ENCODE measurements around the gene GALNT10. TPM values are rescaled to one million over a fixed set of nuclear protein-coding genes. Genes with fewer than 3 reads are reported as not detected.

GALNT10 gene
- total and polyA plus RNA-seq, 2 experiments from 2014 or later: 43.0 to 45.9 TPM

- H4K20me1 ChIP-seq (ENCODE audit: insufficient read depth, poor library complexity, severe bottlenecking): no peaks in the 10 kb centered on the region
- H3K27me3 ChIP-seq: no peaks in the 10 kb centered on the region
- 96% methylated on average over 14 of the region's 14 CpGs for WGBS (ENCODE audit: low lambda C conversion rate, missing lambda C conversion rate)
- no peaks in the 10 kb centered on the region for H3K9me2 ChIP-seq (replicated peaks; ENCODE audit: insufficient read depth)
- DNase-seq (ENCODE audit: low spot score): no peak
- no peak overlapping the region for H3K4me3 ChIP-seq
- H3K36me3 ChIP-seq (replicated peaks; ENCODE audit: insufficient read depth, low read depth): no peaks in the 10 kb centered on the region
- no peaks in the 10 kb centered on the region for H3K4me1 ChIP-seq (ENCODE audit: insufficient read depth)
- no peak overlapping the region for H3K27ac ChIP-seq
- no peaks in the 10 kb centered on the region for H3K9me3 ChIP-seq (ENCODE audit: low read depth)
- H3K79me2 ChIP-seq: no peaks in the 10 kb centered on the region
- no peak overlapping the region for H3K4me2 ChIP-seq
- no peak overlapping the region for H2AFZ ChIP-seq
- TF ChIP-seq EZH2 (IDR thresholded peaks at IDR 0.05; ENCODE audit: borderline replicate concordance): no peak
- no peak for TF ChIP-seq EZH2phosphoT487 (IDR thresholded peaks at IDR 0.05; ENCODE audit: low read depth, severe bottlenecking, unreplicated experiment)
- no peak for TF ChIP-seq CTCF (IDR thresholded peaks at IDR 0.05; ENCODE audit: poor library complexity)
Observed at GRCh38 chr5:154329519-154330040, 139.0 kb downstream of the GALNT10 start.

GRCh38 chr5:154330097-154330667 lies 139.6 kb downstream of the GALNT10 start:
- H3K9me3 ChIP-seq (ENCODE audit: low read depth): no peaks in the 10 kb centered on the region
- no peak overlapping the region for H2AFZ ChIP-seq
- H3K4me2 ChIP-seq: no peak overlapping the region
- H3K9me2 ChIP-seq (replicated peaks; ENCODE audit: insufficient read depth): no peaks in the 10 kb centered on the region
- no peak overlapping the region for H3K4me3 ChIP-seq
- no peaks in the 10 kb centered on the region for H3K36me3 ChIP-seq (replicated peaks; ENCODE audit: insufficient read depth, low read depth)
- 94% methylated on average over 3 of the region's 3 CpGs for WGBS (ENCODE audit: low lambda C conversion rate, missing lambda C conversion rate)
- DNase-seq (ENCODE audit: low spot score): no peak
- H3K27ac ChIP-seq: no peak overlapping the region
- H3K4me1 ChIP-seq (ENCODE audit: insufficient read depth): no peaks in the 10 kb centered on the region
- H3K27me3 ChIP-seq: no peaks in the 10 kb centered on the region
- H4K20me1 ChIP-seq (ENCODE audit: insufficient read depth, poor library complexity, severe bottlenecking): no peaks in the 10 kb centered on the region
- H3K79me2 ChIP-seq: no peaks in the 10 kb centered on the region
- TF ChIP-seq EZH2phosphoT487 (IDR thresholded peaks at IDR 0.05; ENCODE audit: low read depth, severe bottlenecking, unreplicated experiment) (no peak), CTCF (IDR thresholded peaks at IDR 0.05; ENCODE audit: poor library complexity) (no peak), EZH2 (IDR thresholded peaks at IDR 0.05; ENCODE audit: borderline replicate concordance) (no peak)

- Histone ChIP-seq H3K4me2 (no peak overlapping the region), H4K20me1 (ENCODE audit: insufficient read depth, poor library complexity, severe bottlenecking) (no peaks in the 10 kb centered on the region), H3K9me2 (replicated peaks; ENCODE audit: insufficient read depth) (no peaks in the 10 kb centered on the region), H3K27ac (no peak overlapping the region), H2AFZ (no peak overlapping the region), H3K79me2 (no peaks in the 10 kb centered on the region), H3K27me3 (no peaks in the 10 kb centered on the region), H3K36me3 (replicated peaks; ENCODE audit: insufficient read depth, low read depth) (no peaks in the 10 kb centered on the region), H3K4me3 (no peak overlapping the region), H3K4me1 (ENCODE audit: insufficient read depth) (no peaks in the 10 kb centered on the region), H3K9me3 (ENCODE audit: low read depth) (no peaks in the 10 kb centered on the region)
- no peak for DNase-seq (ENCODE audit: low spot score)
- TF ChIP-seq EZH2 (IDR thresholded peaks at IDR 0.05; ENCODE audit: borderline replicate concordance): no peak
- TF ChIP-seq CTCF (IDR thresholded peaks at IDR 0.05; ENCODE audit: poor library complexity): no peak
- TF ChIP-seq EZH2phosphoT487 (IDR thresholded peaks at IDR 0.05; ENCODE audit: low read depth, severe bottlenecking, unreplicated experiment): no peak
- WGBS (ENCODE audit: low lambda C conversion rate, missing lambda C conversion rate): 98% methylated on average over 2 of the region's 2 CpGs
Observed at GRCh38 chr5:154331232-154331631, 140.7 kb downstream of the GALNT10 start.
